IMR-90 (cell line): Measurements from ENCODE around the gene NET1. TPM values are rescaled to one million over a fixed set of nuclear protein-coding genes. Genes with fewer than 3 reads are reported as not detected.

ENCODE experiments used
- ATAC-seq: fragments of 200-7000 bp; cut with Tn5 transposase; 2 replicates; pipeline ENCODE4 v1.9.1; 2020; ENCODE audit warnings: low read depth, mild to moderate bottlenecking, moderate library complexity
- BruUV-seq: library from RNA; stranded (reverse); fragments of 400-500 nt; replicated peaks from 2 replicates; lab custom pipeline; 2021; lab: Mats Ljungman, UMichigan
- CTCF ChIA-PET: fragments of 300-600 bp; formaldehyde crosslinking; extraction: SDS; loops from one replicate; lab custom pipeline; 2021; ENCODE audit warnings: antibody characterized with exemption; lab: Yijun Ruan, JAX
- POLR2A ChIA-PET: fragments of 300-600 bp; sonication (Branson Sonifier 250); formaldehyde crosslinking; loops from one replicate; lab custom pipeline; 2022; ENCODE audit warnings: antibody characterized with exemption; ENCODE audit not compliant: unreplicated experiment; lab: Charles Lee
- DNase-seq: peaks from one replicate; pipeline ENCODE4 v3.0.0; 2013
- H2AFZ ChIP-seq: replicated peaks from 2 replicates; pipeline ENCODE3; 2013; ENCODE audit warnings: low read length, mild to moderate bottlenecking; ENCODE audit not compliant: poor library complexity
- H2AK5ac ChIP-seq: 2 replicates; pipeline ENCODE4 v1.6.1; 2013; ENCODE audit warnings: low read depth, low read length, inconsistent platforms
- H2AK9ac ChIP-seq: replicated peaks from 2 replicates; pipeline ENCODE3; 2013; ENCODE audit warnings: mild to moderate bottlenecking, low read depth, low read length, moderate library complexity; ENCODE audit not compliant: poor library complexity
- H2BK120ac ChIP-seq: 2 replicates; pipeline ENCODE4 v1.6.1; 2013; ENCODE audit warnings: low read depth, low read length, inconsistent platforms
- H2BK15ac ChIP-seq: 3 replicates; pipeline ENCODE4 v1.6.1; 2013; ENCODE audit warnings: low read depth, low read length, inconsistent platforms
- H2BK20ac ChIP-seq: 2 replicates; pipeline ENCODE4 v1.6.1; 2013; ENCODE audit warnings: low read depth, mild to moderate bottlenecking, inconsistent platforms, low read length, moderate library complexity
- H2BK5ac ChIP-seq: 2 replicates; pipeline ENCODE4 v1.6.1; 2013; ENCODE audit warnings: mild to moderate bottlenecking, low read depth, low read length, inconsistent platforms; ENCODE audit not compliant: poor library complexity, severe bottlenecking
- H3K14ac ChIP-seq: replicated peaks from 2 replicates; pipeline ENCODE4 v1.6.1; 2013; ENCODE audit warnings: low read depth, low read length, inconsistent platforms
- H3K18ac ChIP-seq: 2 replicates; pipeline ENCODE4 v1.6.1; 2013; ENCODE audit warnings: low read depth, low read length, control low read depth
- H3K23ac ChIP-seq: 2 replicates; pipeline ENCODE4 v1.6.1; 2013; ENCODE audit warnings: low read depth, low read length, inconsistent platforms
- H3K27ac ChIP-seq: 2 replicates; pipeline ENCODE4 v1.5.1; 2013; ENCODE audit warnings: mild to moderate bottlenecking, control low read depth, low read length; ENCODE audit not compliant: insufficient read depth
- H3K27me3 ChIP-seq: 2 replicates; pipeline ENCODE4 v1.6.1; 2013; ENCODE audit warnings: low read length; ENCODE audit not compliant: control insufficient read depth, insufficient read depth
- H3K36me3 ChIP-seq: 2 replicates; pipeline ENCODE4 v1.6.1; 2013; ENCODE audit warnings: low read length, mixed read lengths; ENCODE audit not compliant: control insufficient read depth, insufficient read depth
- H3K4ac ChIP-seq: 2 replicates; pipeline ENCODE4 v1.6.1; 2013; ENCODE audit warnings: low read depth, low read length, inconsistent platforms
- H3K4me1 ChIP-seq: 2 replicates; pipeline ENCODE4 v1.6.1; 2013; ENCODE audit warnings: low read length, mixed read lengths; ENCODE audit not compliant: control insufficient read depth, insufficient read depth
- H3K4me2 ChIP-seq: 2 replicates; pipeline ENCODE4 v1.6.1; 2013; ENCODE audit warnings: low read depth, mild to moderate bottlenecking, control low read depth, low read length, moderate library complexity
- H3K4me3 ChIP-seq: 2 replicates; pipeline ENCODE4 v1.5.1; 2013; ENCODE audit warnings: low read depth, mild to moderate bottlenecking, control low read depth, low read length, moderate library complexity; ENCODE audit not compliant: insufficient read depth
- H3K56ac ChIP-seq: 2 replicates; pipeline ENCODE4 v1.6.1; 2013; ENCODE audit warnings: low read length, inconsistent platforms; ENCODE audit not compliant: insufficient read depth; ENCODE audit errors: extremely low read depth
- H3K79me1 ChIP-seq, 2 experiments: 2 replicates each; pipeline ENCODE4 v1.6.1; 2013; ENCODE audit warnings: low read length in 2 of 2, inconsistent platforms in 1 of 2, low read depth in 1 of 2
- H3K9ac ChIP-seq: 2 replicates; pipeline ENCODE4 v1.6.1; 2013; ENCODE audit warnings: low read depth, low read length, control low read depth
- H3K9me1 ChIP-seq: 2 replicates; pipeline ENCODE4 v1.6.1; 2013; ENCODE audit warnings: low read length, inconsistent platforms; ENCODE audit not compliant: insufficient read depth
- H3K9me3 ChIP-seq: 2 replicates; pipeline ENCODE4 v1.6.1; 2013; ENCODE audit warnings: low read length; ENCODE audit not compliant: control insufficient read depth, insufficient read depth
- H4K20me1 ChIP-seq: 2 replicates; pipeline ENCODE4 v1.6.1; 2013; ENCODE audit warnings: low read length, inconsistent platforms; ENCODE audit not compliant: insufficient read depth
- H4K5ac ChIP-seq: 2 replicates; pipeline ENCODE4 v1.6.1; 2013; ENCODE audit warnings: mild to moderate bottlenecking, low read depth, low read length, control low read depth
- H4K8ac ChIP-seq, 2 experiments: 2 replicates each; pipeline ENCODE4 v1.6.1; 2013; ENCODE audit warnings: low read depth in 2 of 2, low read length in 2 of 2, control low read depth in 1 of 2, inconsistent platforms in 1 of 2
- H4K91ac ChIP-seq: 2 replicates; pipeline ENCODE4 v1.6.1; 2013; ENCODE audit warnings: low read depth, low read length, inconsistent platforms; ENCODE audit not compliant: insufficient read depth
- CEBPB ChIP-seq: IDR thresholded peaks from 2 replicates; pipeline ENCODE4 v1.6.1; 2012; ENCODE audit warnings: low read depth, low read length, improper control_type of control experiment
- ELK1 ChIP-seq: fragments of 150-350 bp; IDR thresholded peaks from 2 replicates; pipeline ENCODE4 v1.6.1; 2016; ENCODE audit warnings: low read depth, mild to moderate bottlenecking, low read length, moderate library complexity, borderline replicate concordance
- NFE2L2 ChIP-seq: fragments of 150-350 bp; IDR thresholded peaks from 2 replicates; pipeline ENCODE4 v1.6.1; 2016; ENCODE audit warnings: low read depth, mild to moderate bottlenecking, low read length
- WGBS, 2 experiments: methylation state at CpG; one replicate each; pipeline versions ENCODE4 v1.1.5 to v1.1.7; 2013; ENCODE audit warnings: missing lambda C conversion rate in 2 of 2; ENCODE audit not compliant: insufficient read length in 1 of 2; ENCODE audit errors: extremely low coverage in 2 of 2; 5-methylcytosine and 5-hydroxymethylcytosine counted together
- dilution Hi-C: fragments of 300-500 bp; cut with HindIII; formaldehyde crosslinking; loops from one replicate; pipeline ENCODE4 v1.14.3; 2018; ENCODE audit warnings: low sequenced_read_pairs; ENCODE audit not compliant: unreplicated experiment
- in situ Hi-C: fragments of 300-500 bp; cut with MboI; formaldehyde crosslinking; loops from 3 replicates; pipeline ENCODE4 v1.14.3; 2019; ENCODE audit warnings: low sequenced_read_pairs, inconsistent platforms, mixed read lengths
- intact Hi-C: fragments of 100-400 bp; cut with micrococcal nuclease; formaldehyde crosslinking; loops from 2 replicates; pipeline ENCODE4 v1.10.0; 2022
- polyA plus RNA-seq, 3 experiments: library from polyadenylated mRNA; depleted of rRNA; stranded (reverse); fragments of >200 nt; gene quantifications; 2 replicates each; pipeline ENCODE4 v1.2.3, GENCODE V29; 2012; ENCODE audit warnings: low replicate concordance in 1 of 3
- total RNA-seq: library from RNA; depleted of rRNA; stranded (reverse); fragments of >200 nt; gene quantifications from 2 replicates; pipeline ENCODE4 v1.2.3, GENCODE V29; 2012

The NET1 gene
- total and polyA plus RNA-seq, 2 of the 4 experiments (the other 2 are of a cell fraction): 20.0 to 54.7 TPM

GRCh38 chr10:5506246-5506645 is 93.9 kb downstream of the NET1 start:
- no peak overlapping the region for H3K4me2 ChIP-seq
- no peak overlapping the region for H3K27ac ChIP-seq
- no peak overlapping the region for H2BK15ac ChIP-seq
- H3K9me3 ChIP-seq: no peaks in the 10 kb centered on the region
- H2AFZ ChIP-seq: no peak overlapping the region
- ChIA-PET POLR2A (no interaction called here), CTCF (no interaction called here)
- H4K8ac ChIP-seq: no peak overlapping the region
- BruUV-seq: no TSS peak
- no peak overlapping the region for H3K4ac ChIP-seq
- H3K4me1 ChIP-seq: no peaks in the 10 kb centered on the region
- no peak overlapping the region for H3K23ac ChIP-seq
- peaks cover 33% of the 10 kb centered on the region for H3K27me3 ChIP-seq
- ATAC-seq (no peak), DNase-seq (no peak)
- H2BK20ac ChIP-seq: no peak overlapping the region
- no peak overlapping the region for H2BK5ac ChIP-seq
- no peak overlapping the region for H3K56ac ChIP-seq
- intact Hi-C loops: no loop called here
- no peak overlapping the region for H2AK9ac ChIP-seq
- peaks cover 3% of the 10 kb centered on the region; the same call in 1 of the 2 replicates for H3K9me1 ChIP-seq
- dilution Hi-C loops: no loop called here
- H3K18ac ChIP-seq: no peak overlapping the region
- H4K5ac ChIP-seq: no peak overlapping the region
- no peak overlapping the region for H3K4me3 ChIP-seq
- no peaks in the 10 kb centered on the region for H3K79me1 ChIP-seq
- H2BK120ac ChIP-seq: no peak overlapping the region
- no peak overlapping the region for H4K91ac ChIP-seq
- no peak overlapping the region for H3K9ac ChIP-seq
- WGBS, 2 experiments: no CpG with 5 or more reads among the region's 2 CpGs
- no peaks in the 10 kb centered on the region for H4K20me1 ChIP-seq
- no peak overlapping the region for H3K14ac ChIP-seq
- in situ Hi-C loops: no loop called here
- H3K36me3 ChIP-seq: no peaks in the 10 kb centered on the region
- H2AK5ac ChIP-seq: no peak overlapping the region
- TF ChIP-seq CEBPB (no peak), NFE2L2 (no peak), ELK1 (no peak)
